MCF 10A (cell line): ENCODE results near the gene B3GNT7. TPM values are rescaled to one million over a fixed set of nuclear protein-coding genes. Genes with fewer than 3 reads are reported as not detected.

Experiments
- BruUV-seq: library from RNA; stranded (reverse); fragments of 400-500 nt; replicated peaks from 2 replicates; lab custom pipeline; 2021; lab: Mats Ljungman, UMichigan
- CTCF ChIA-PET: fragments of 300-600 bp; sonication (Branson Sonifier 250); formaldehyde crosslinking; extraction: SDS; loops from one replicate; lab custom pipeline; 2021; ENCODE audit warnings: antibody characterized with exemption, inconsistent platforms; lab: Yijun Ruan, JAX
- POLR2A ChIA-PET: fragments of 300-600, 350-650 bp; sonication (Branson Sonifier 250); formaldehyde crosslinking; extraction: SDS; loops from one replicate; lab custom pipeline; 2020; ENCODE audit warnings: antibody characterized with exemption, inconsistent platforms; lab: Yijun Ruan, JAX
- DNase-seq: peaks from one replicate; pipeline ENCODE4 v3.0.0-alpha.2; 2018; ENCODE audit not compliant: unreplicated experiment
- H3K27ac Mint-ChIP-seq: one replicate; pipeline ENCODE4 v1.8.0; 2022; ENCODE audit warnings: mild to moderate bottlenecking, low read depth, mixed read lengths; ENCODE audit not compliant: unreplicated experiment
- H3K27me3 Mint-ChIP-seq: one replicate; pipeline ENCODE4 v1.8.0; 2022; ENCODE audit warnings: mixed read lengths; ENCODE audit not compliant: insufficient read depth, unreplicated experiment
- H3K36me3 Mint-ChIP-seq: one replicate; pipeline ENCODE4 v1.8.0; 2022; ENCODE audit warnings: mild to moderate bottlenecking, moderate library complexity, mixed read lengths; ENCODE audit not compliant: insufficient read depth, unreplicated experiment
- H3K4me1 Mint-ChIP-seq: one replicate; pipeline ENCODE4 v1.8.0; 2022; ENCODE audit warnings: mixed read lengths; ENCODE audit not compliant: insufficient read depth, unreplicated experiment
- H3K4me3 Mint-ChIP-seq: one replicate; pipeline ENCODE4 v1.8.0; 2022; ENCODE audit warnings: mild to moderate bottlenecking, moderate library complexity, mixed read lengths; ENCODE audit not compliant: unreplicated experiment
- H3K9me3 Mint-ChIP-seq: one replicate; pipeline ENCODE4 v1.8.0; 2022; ENCODE audit warnings: mixed read lengths; ENCODE audit not compliant: unreplicated experiment
- intact Hi-C: fragments of 100-400 bp; cut with micrococcal nuclease; formaldehyde crosslinking; loops from 2 replicates; pipeline ENCODE4 v1.14.1; 2022
- total RNA-seq: library from RNA; stranded (reverse); gene quantifications from 2 replicates; pipeline ENCODE4 v1.2.3, GENCODE V29; 2022
- TF ChIP-seq, protein P1 (sequence below): fragments of 200-600 bp; IDR thresholded peaks from one replicate; pipeline ENCODE4 v1.8.0; 2022; ENCODE audit warnings: antibody characterized with exemption, mild to moderate bottlenecking; ENCODE audit not compliant: unreplicated experiment

Gene B3GNT7
- total RNA-seq, 1 experiment from 2014 or later: not detected

DNA sequence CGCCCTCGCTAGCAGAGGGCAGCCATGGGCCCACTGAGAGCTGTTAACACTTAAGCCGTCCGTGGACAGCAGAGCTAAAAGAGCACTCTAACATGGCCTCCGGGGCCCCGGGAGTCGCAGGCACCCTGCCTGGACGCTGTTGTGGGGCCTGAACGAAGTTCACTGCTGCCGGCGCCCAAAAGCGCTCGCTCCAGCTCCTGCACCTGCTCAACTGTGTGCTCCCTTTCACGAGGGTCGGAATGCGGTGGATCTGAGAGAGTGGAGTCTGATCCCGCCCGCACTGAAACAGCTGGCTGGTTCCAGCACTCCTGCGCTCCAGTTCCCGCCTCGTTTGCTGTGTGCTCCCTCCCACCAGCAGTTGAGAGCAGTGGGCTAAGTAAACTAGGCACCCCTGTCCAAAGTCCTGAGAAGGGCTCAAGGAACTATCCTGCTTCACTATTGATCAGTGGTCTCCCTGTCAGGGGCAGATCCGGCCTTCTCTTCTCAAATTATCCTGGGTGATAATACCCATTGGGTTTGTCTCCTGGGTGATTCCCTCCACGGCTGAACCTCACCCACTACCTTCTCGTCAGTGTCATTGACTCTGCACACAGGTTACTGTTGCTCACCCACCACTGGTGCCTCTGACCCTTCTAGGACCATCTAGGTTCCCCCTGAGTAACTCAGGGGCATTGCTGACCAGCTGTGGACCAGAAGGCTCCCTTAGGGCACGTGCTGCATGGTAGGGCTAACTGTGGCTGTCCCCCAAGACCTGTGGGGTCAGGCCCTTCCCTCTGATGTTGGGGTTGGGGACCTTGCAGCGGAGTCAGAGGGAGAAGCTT lies 23.5 kb downstream of the B3GNT7 start:
- H3K4me3 Mint-ChIP-seq: no peak overlapping the region
- BruUV-seq: no TSS peak
- no peaks in the 10 kb centered on the region for H3K9me3 Mint-ChIP-seq
- POLR2A ChIA-PET: interaction anchor here (0.7 kb wide), 1 partner anchor 21 kb away, joined by 3 read pairs; no protein-coding TSS in a partner anchor
- CTCF ChIA-PET: interaction anchor here (0.6 to 1.1 kb wide), 3 partner anchors 112 to 192 kb away, joined by 3 to 5 read pairs (median 3); no protein-coding TSS in a partner anchor
- TF ChIP-seq, protein P1, sequence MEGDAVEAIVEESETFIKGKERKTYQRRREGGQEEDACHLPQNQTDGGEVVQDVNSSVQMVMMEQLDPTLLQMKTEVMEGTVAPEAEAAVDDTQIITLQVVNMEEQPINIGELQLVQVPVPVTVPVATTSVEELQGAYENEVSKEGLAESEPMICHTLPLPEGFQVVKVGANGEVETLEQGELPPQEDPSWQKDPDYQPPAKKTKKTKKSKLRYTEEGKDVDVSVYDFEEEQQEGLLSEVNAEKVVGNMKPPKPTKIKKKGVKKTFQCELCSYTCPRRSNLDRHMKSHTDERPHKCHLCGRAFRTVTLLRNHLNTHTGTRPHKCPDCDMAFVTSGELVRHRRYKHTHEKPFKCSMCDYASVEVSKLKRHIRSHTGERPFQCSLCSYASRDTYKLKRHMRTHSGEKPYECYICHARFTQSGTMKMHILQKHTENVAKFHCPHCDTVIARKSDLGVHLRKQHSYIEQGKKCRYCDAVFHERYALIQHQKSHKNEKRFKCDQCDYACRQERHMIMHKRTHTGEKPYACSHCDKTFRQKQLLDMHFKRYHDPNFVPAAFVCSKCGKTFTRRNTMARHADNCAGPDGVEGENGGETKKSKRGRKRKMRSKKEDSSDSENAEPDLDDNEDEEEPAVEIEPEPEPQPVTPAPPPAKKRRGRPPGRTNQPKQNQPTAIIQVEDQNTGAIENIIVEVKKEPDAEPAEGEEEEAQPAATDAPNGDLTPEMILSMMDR: no peak
- H3K27ac Mint-ChIP-seq: no peak overlapping the region
- no peaks in the 10 kb centered on the region for H3K36me3 Mint-ChIP-seq
- intact Hi-C loops: no loop called here
- peaks cover 15% of the 10 kb centered on the region for H3K27me3 Mint-ChIP-seq
- no peaks in the 10 kb centered on the region for H3K4me1 Mint-ChIP-seq
- no peak for DNase-seq

DNA sequence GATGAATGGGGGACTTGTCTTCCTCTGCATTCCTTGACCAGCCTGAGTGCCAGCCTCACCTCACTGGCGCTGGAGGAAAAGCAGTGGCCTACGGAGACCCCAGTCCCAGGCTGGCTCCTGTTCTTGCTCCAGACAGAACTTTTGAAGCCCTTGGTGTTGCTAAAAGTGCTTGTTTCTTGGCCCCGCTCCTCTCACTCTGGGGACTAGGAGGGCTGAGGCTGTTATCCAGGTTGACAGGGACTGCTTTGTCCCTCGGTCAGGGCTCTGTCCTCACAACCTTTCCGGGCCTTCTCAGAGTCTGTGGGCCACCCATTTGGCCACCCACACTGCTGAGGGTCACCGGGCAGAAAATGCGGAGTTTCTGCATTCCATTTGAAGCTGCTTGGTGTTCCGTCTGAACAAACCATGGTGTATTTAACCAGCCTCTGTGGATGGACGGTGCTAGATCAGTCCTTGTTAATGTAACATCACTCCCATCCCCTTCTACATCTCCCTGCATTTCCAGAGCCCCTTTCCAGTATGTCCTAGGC lies 25.6 kb downstream of the B3GNT7 start:
- no peaks in the 10 kb centered on the region for H3K9me3 Mint-ChIP-seq
- H3K27me3 Mint-ChIP-seq: peaks cover 15% of the 10 kb centered on the region
- TF ChIP-seq, protein P1: no peak
- ChIA-PET POLR2A (no interaction called here), CTCF (interaction anchor here (0.6 to 1.1 kb wide), 3 partner anchors 10 to 782 kb away, joined by 3 to 4 read pairs (median 4); no protein-coding TSS in a partner anchor)
- no peak overlapping the region for H3K27ac Mint-ChIP-seq
- DNase-seq: no peak
- no peak overlapping the region for H3K4me3 Mint-ChIP-seq
- no TSS peak for BruUV-seq
- intact Hi-C loops: no loop called here
- H3K4me1 Mint-ChIP-seq: no peaks in the 10 kb centered on the region
- no peaks in the 10 kb centered on the region for H3K36me3 Mint-ChIP-seq

DNA sequence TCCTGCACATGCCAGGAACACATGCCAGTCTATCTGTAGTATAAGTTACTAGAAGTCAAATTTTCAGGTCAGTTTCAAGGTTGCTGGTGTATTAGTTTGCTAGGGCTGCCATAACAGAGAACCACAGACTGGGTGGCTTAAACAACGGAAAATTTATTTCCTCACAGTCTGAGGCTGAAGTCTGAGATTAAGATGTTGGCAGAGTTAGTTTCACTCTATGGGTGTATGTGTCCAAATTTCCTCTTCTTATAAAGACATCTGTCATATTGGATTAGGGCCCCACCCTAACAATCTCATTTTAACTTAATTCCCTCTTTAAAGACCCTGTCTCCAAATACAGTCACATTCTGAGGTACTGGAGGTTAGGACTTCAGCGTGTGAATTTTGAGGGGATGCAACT lies 26.5 kb downstream of the B3GNT7 start:
- ChIA-PET CTCF (no interaction called here), POLR2A (no interaction called here)
- Mint-ChIP-seq H3K36me3 (no peaks in the 10 kb centered on the region), H3K9me3 (no peaks in the 10 kb centered on the region), H3K27me3 (peaks cover 15% of the 10 kb centered on the region), H3K27ac (no peak overlapping the region), H3K4me1 (no peaks in the 10 kb centered on the region), H3K4me3 (no peak overlapping the region)
- no TSS peak for BruUV-seq
- DNase-seq: no peak
- intact Hi-C loops: no loop called here
- TF ChIP-seq, protein P1: no peak

DNA sequence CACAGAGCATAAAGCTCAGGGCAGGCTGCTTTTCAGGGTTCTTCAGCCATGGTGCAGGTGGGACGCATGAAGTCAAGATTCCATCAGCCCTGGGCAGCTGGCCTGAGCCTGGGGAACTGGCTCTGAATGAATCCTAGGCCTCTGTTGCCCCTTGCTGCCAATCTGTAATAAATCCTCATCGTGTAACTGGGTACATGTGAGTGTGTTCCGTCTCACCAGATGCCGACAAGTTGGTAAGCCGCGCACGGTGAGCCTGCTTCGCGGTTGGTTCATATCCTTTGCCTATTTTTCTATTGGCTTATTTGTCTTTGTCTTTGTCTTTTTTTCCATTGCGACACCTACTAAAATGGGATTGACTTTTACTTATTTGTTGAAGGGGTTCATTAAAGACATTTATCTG lies 27.7 kb downstream of the B3GNT7 start:
- H3K4me1 Mint-ChIP-seq: no peaks in the 10 kb centered on the region
- H3K9me3 Mint-ChIP-seq: no peaks in the 10 kb centered on the region
- no TSS peak for BruUV-seq
- H3K27me3 Mint-ChIP-seq: peaks cover 15% of the 10 kb centered on the region
- no peak overlapping the region for H3K4me3 Mint-ChIP-seq
- POLR2A ChIA-PET: no interaction called here
- CTCF ChIA-PET: interaction anchor here (0.5 kb wide), 1 partner anchor 112 kb away, joined by 3 read pairs; no protein-coding TSS in a partner anchor
- TF ChIP-seq, protein P1: no peak
- intact Hi-C loops: no loop called here
- DNase-seq: no peak
- no peak overlapping the region for H3K27ac Mint-ChIP-seq
- H3K36me3 Mint-ChIP-seq: no peaks in the 10 kb centered on the region
